ENCODE data around the gene PACS1. TPM values are rescaled to one million over a fixed set of nuclear protein-coding genes. Genes with fewer than 3 reads are reported as not detected.

Gene PACS1
- total RNA-seq, 1 experiment from 2014 or later: 41.1 TPM

- intact Hi-C loops (cut with micrococcal nuclease): no loop called here
- Histone ChIP-seq H3K9me2 (ENCODE audit: insufficient read depth) (no peaks in the 10 kb centered on the region), H3K4me1 (ENCODE audit: control insufficient read depth in 1 of 2, insufficient read depth in 2 of 2, low read length in 2 of 2) (peaks cover 0 to 5% of the 10 kb centered on the region in 2 experiments; a peak in 2 of 4 replicates), H3K4me3 (replicated peaks in 1 of 2; ENCODE audit: low read depth in 1 of 2, low read length in 2 of 2) (no peak overlapping the region), H4K20me1 (ENCODE audit: insufficient read depth) (no peaks in the 10 kb centered on the region), H3K27me3 (ENCODE audit: insufficient read depth, low read length) (no peaks in the 10 kb centered on the region), H3K27ac (ENCODE audit: low read depth, low read length) (no peak overlapping the region), H3K79me2 (ENCODE audit: insufficient read depth, low read length) (no peaks in the 10 kb centered on the region), H2AFZ (ENCODE audit: low read depth, low read length, poor library complexity, severe bottlenecking) (no peak overlapping the region), H3K9ac (ENCODE audit: low read length) (no peak overlapping the region), H3K9me3 (ENCODE audit: control insufficient read depth in 1 of 2, insufficient read depth in 1 of 2, low read depth in 1 of 2, low read length in 2 of 2) (no peaks in the 10 kb centered on the region), H3K36me3 (ENCODE audit: control insufficient read depth in 1 of 2, insufficient read depth in 2 of 2, low read length in 2 of 2) (no peaks in the 10 kb centered on the region), H3K4me2 (ENCODE audit: low read length) (no peak overlapping the region)
- ChIA-PET POLR2A (no interaction called here), RAD21 (ENCODE audit: low non-redundant PET in 1 of 2, low total read pairs in 2 of 2, uncharacterized antibody in 2 of 2, unreplicated experiment in 2 of 2) (no interaction called here), CTCF (no interaction called here)
- TF ChIP-seq SP1 (IDR thresholded peaks at IDR 0.05; ENCODE audit: low read depth): no peak
- DNase-seq (ENCODE audit: low read depth, low spot score) (no peak), ATAC-seq (peak; percentile 25; the same call in 1 of the 2 replicates)
- no TSS peak for BruUV-seq (replicated peaks)
These were observed 113.5 kb downstream of the PACS1 start for GRCh38 chr11:66183494-66184048.

GRCh38 chr11:66184728-66185127 is 114.7 kb downstream of the PACS1 start:
- Histone ChIP-seq H2AFZ (ENCODE audit: low read depth, low read length, poor library complexity, severe bottlenecking) (no peak overlapping the region), H3K27ac (ENCODE audit: low read depth, low read length) (no peak overlapping the region), H3K4me2 (ENCODE audit: low read length) (no peak overlapping the region), H3K4me3 (replicated peaks in 1 of 2; ENCODE audit: low read depth in 1 of 2, low read length in 2 of 2) (no peak overlapping the region), H3K9me3 (ENCODE audit: control insufficient read depth in 1 of 2, insufficient read depth in 1 of 2, low read depth in 1 of 2, low read length in 2 of 2) (no peaks in the 10 kb centered on the region), H3K9ac (ENCODE audit: low read length) (no peak overlapping the region), H4K20me1 (ENCODE audit: insufficient read depth) (no peaks in the 10 kb centered on the region), H3K9me2 (ENCODE audit: insufficient read depth) (no peaks in the 10 kb centered on the region), H3K27me3 (ENCODE audit: insufficient read depth, low read length) (no peaks in the 10 kb centered on the region), H3K36me3 (ENCODE audit: control insufficient read depth in 1 of 2, insufficient read depth in 2 of 2, low read length in 2 of 2) (no peaks in the 10 kb centered on the region), H3K79me2 (ENCODE audit: insufficient read depth, low read length) (no peaks in the 10 kb centered on the region), H3K4me1 (ENCODE audit: control insufficient read depth in 1 of 2, insufficient read depth in 2 of 2, low read length in 2 of 2) (peaks cover 0 to 9% of the 10 kb centered on the region in 2 experiments; a peak in 2 of 4 replicates)
- ATAC-seq (no peak), DNase-seq (ENCODE audit: low read depth, low spot score) (no peak)
- no TSS peak for BruUV-seq (replicated peaks)
- POLR2A ChIA-PET: no interaction called here
- intact Hi-C loops (cut with micrococcal nuclease): no loop called here
- RAD21 ChIA-PET (ENCODE audit: low non-redundant PET in 1 of 2, low total read pairs in 2 of 2, uncharacterized antibody in 2 of 2, unreplicated experiment in 2 of 2): no interaction called here
- CTCF ChIA-PET: interaction anchor here (1.0 kb wide), 1 partner anchor 38 kb away, joined by 4 read pairs; no protein-coding TSS in a partner anchor
- TF ChIP-seq, protein P1, sequence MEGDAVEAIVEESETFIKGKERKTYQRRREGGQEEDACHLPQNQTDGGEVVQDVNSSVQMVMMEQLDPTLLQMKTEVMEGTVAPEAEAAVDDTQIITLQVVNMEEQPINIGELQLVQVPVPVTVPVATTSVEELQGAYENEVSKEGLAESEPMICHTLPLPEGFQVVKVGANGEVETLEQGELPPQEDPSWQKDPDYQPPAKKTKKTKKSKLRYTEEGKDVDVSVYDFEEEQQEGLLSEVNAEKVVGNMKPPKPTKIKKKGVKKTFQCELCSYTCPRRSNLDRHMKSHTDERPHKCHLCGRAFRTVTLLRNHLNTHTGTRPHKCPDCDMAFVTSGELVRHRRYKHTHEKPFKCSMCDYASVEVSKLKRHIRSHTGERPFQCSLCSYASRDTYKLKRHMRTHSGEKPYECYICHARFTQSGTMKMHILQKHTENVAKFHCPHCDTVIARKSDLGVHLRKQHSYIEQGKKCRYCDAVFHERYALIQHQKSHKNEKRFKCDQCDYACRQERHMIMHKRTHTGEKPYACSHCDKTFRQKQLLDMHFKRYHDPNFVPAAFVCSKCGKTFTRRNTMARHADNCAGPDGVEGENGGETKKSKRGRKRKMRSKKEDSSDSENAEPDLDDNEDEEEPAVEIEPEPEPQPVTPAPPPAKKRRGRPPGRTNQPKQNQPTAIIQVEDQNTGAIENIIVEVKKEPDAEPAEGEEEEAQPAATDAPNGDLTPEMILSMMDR (IDR thresholded peaks at IDR 0.05 in 2 of 3, conservative IDR thresholded peaks at IDR 0.05 in 1 of 3; ENCODE audit: borderline replicate concordance in 1 of 3, insufficient read depth in 1 of 3, low read depth in 2 of 3, low read length in 2 of 3): no peak
- TF ChIP-seq CEBPB (IDR thresholded peaks at IDR 0.05; ENCODE audit: low read depth): no peak
- TF ChIP-seq EZH2phosphoT487 (IDR thresholded peaks at IDR 0.05; ENCODE audit: borderline replicate concordance): no peak
- no peak for TF ChIP-seq ZFX (IDR thresholded peaks at IDR 0.05)
- no peak for TF ChIP-seq EGR1 (IDR thresholded peaks at IDR 0.05; ENCODE audit: low read depth)
- TF ChIP-seq, protein P2, sequence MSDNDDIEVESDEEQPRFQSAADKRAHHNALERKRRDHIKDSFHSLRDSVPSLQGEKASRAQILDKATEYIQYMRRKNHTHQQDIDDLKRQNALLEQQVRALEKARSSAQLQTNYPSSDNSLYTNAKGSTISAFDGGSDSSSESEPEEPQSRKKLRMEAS (IDR thresholded peaks at IDR 0.05): no peak
- no peak for TF ChIP-seq POLR2AphosphoS5 (IDR thresholded peaks at IDR 0.05; ENCODE audit: low read depth, low read length)
- no peak for TF ChIP-seq SP1 (IDR thresholded peaks at IDR 0.05; ENCODE audit: low read depth)
- no peak for TF ChIP-seq TCF7L2 (IDR thresholded peaks at IDR 0.05; ENCODE audit: borderline replicate concordance, extremely low read depth, insufficient read depth, insufficient read length)
- TF ChIP-seq ZNF274 (IDR thresholded peaks at IDR 0.05; ENCODE audit: low read depth, low read length): no peak
- TF ChIP-seq YY1 (IDR thresholded peaks at IDR 0.05; ENCODE audit: extremely low read depth, insufficient replicate concordance, low read depth, low read length): no peak
- no peak for TF ChIP-seq CBX3 (IDR thresholded peaks at IDR 0.05; ENCODE audit: low read depth)
- TF ChIP-seq RAD21 (IDR thresholded peaks at IDR 0.05; ENCODE audit: low read depth): no peak
- no peak for TF ChIP-seq ZBTB33 (IDR thresholded peaks at IDR 0.05; ENCODE audit: extremely low read depth, insufficient replicate concordance, low read length)
- no peak for TF ChIP-seq POLR2A (IDR thresholded peaks at IDR 0.05; ENCODE audit: borderline replicate concordance, extremely low read depth, insufficient read depth, insufficient read length)

Data from HCT116 (cell line).